ENCODE measurements around the gene DOCK6. TPM values are rescaled to one million over a fixed set of nuclear protein-coding genes. Genes with fewer than 3 reads are reported as not detected.

DOCK6 gene
- total and polyA plus RNA-seq, 7 experiments from 2014 or later = 0.73 to 5.2 (median 1.5) TPM; not detected in 4

DNA sequence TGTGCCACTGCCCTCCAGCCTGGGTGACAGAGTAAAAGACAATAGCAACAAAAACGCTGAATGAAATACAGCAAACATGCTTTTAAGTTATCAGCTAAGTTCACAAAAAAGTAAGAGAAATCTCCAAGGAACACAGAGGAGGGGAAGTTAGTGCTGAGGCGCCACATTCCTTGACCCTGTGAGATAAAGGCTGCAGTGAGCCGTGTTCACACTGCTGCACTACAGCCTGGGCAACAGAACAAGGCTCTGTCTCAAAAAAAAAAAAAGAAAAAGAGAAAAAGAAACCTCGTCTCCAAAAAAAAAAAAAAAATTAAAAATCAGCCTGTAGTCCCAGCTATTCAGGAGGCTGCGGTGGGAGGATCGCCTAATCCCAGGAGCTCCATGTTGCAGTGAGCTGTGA is 16.3 kb upstream of the DOCK6 start:
- no peak for DNase-seq
- intact Hi-C loops (cut with micrococcal nuclease) = no loop called here
- Mint-ChIP-seq H3K9me3 (peaks cover 0 to 38% (median 10%) of the 10 kb centered on the region in 11 donors), H3K36me3 (peaks cover 0 to 3% (median 0%) of the 10 kb centered on the region in 5 donors), H3K4me3 (no peak overlapping the region), H3K27ac (no peak overlapping the region), H3K4me1 (peaks cover 6 to 22% (median 13%) of the 10 kb centered on the region in 7 donors), H3K27me3 (peaks cover 26 to 73% (median 29%) of the 10 kb centered on the region in 5 donors)
- H3K9me3 ChIP-seq (ENCODE audit: control insufficient read depth in 2 of 3, low read length in 3 of 3) = peaks cover 0 to 24% (median 0%) of the 10 kb centered on the region in 3 experiments
- no peak for ATAC-seq
- H3K36me3 ChIP-seq (ENCODE audit: control insufficient read depth in 2 of 3, insufficient read depth in 3 of 3, low read length in 3 of 3) = no peaks in the 10 kb centered on the region
- H3K4me1 ChIP-seq (ENCODE audit: control insufficient read depth in 2 of 2, insufficient read depth in 2 of 2, low read length in 2 of 2) = peaks cover 10 to 18% of the 10 kb centered on the region in 2 donors
- no peak overlapping the region for H3K4me3 ChIP-seq (ENCODE audit: low read length)
- POLR2A ChIA-PET = interaction anchor here (0.6 kb wide), 1 partner anchor 155 kb away, joined by 3 read pairs; no protein-coding TSS in a partner anchor
- no peaks in the 10 kb centered on the region for H3K27me3 ChIP-seq (ENCODE audit: control insufficient read depth in 2 of 2, insufficient read depth in 2 of 2, low read length in 2 of 2)
- H3K27ac ChIP-seq (ENCODE audit: low read depth, low read length) = no peak overlapping the region
- CTCF ChIA-PET = no interaction called here

DNA sequence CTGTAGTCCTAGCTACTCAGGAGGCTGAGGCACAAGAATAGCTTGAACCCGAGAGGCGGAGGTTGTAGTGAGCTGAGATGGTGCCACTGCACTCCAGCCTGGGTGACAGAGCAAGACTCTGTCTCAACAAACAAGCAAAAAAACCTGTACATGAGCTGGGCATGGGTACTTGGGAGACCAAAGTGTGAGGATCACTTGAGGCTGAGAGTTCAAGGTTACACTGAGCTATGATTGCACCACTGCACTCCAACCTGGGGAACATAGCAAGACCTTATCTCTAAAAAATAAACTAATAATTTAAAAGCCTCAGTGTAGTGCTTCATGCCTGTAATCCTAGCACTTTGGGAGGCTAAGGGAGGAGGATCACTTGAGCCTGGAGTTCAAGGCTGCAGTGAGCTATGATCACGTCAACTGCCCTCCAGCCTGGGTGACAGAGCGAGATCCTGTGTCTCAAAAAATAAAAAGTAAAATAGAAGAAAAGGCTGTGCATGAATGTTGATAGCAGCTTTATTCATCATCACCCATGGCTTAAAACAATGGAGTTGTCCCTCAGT is 12.3 kb upstream of the DOCK6 start:
- ATAC-seq (no peak), DNase-seq (no peak)
- ChIA-PET CTCF (interaction anchor here (0.6 kb wide), 1 partner anchor 18 kb away, joined by 4 read pairs; no protein-coding TSS in a partner anchor), POLR2A (no interaction called here)
- no peaks in the 10 kb centered on the region for H3K36me3 ChIP-seq (ENCODE audit: control insufficient read depth in 2 of 3, insufficient read depth in 3 of 3, low read length in 3 of 3)
- Mint-ChIP-seq H3K9me3 (peaks cover 0 to 22% (median 9%) of the 10 kb centered on the region in 11 donors), H3K27ac (no peak overlapping the region), H3K27me3 (peaks cover 20 to 68% (median 27%) of the 10 kb centered on the region in 5 donors), H3K4me1 (peaks cover 4 to 10% (median 5%) of the 10 kb centered on the region in 7 donors), H3K36me3 (peaks cover 0 to 3% (median 0%) of the 10 kb centered on the region in 5 donors), H3K4me3 (no peak overlapping the region)
- H3K4me3 ChIP-seq (ENCODE audit: low read length) = no peak overlapping the region
- H3K27me3 ChIP-seq (ENCODE audit: control insufficient read depth in 2 of 2, insufficient read depth in 2 of 2, low read length in 2 of 2) = no peaks in the 10 kb centered on the region
- intact Hi-C loops (cut with micrococcal nuclease) = no loop called here
- H3K4me1 ChIP-seq (ENCODE audit: control insufficient read depth in 2 of 2, insufficient read depth in 2 of 2, low read length in 2 of 2) = peaks cover 6% of the 10 kb centered on the region in 2 donors
- no peak overlapping the region for H3K27ac ChIP-seq (ENCODE audit: low read depth, low read length)
- peaks cover 0 to 20% (median 0%) of the 10 kb centered on the region in 3 experiments for H3K9me3 ChIP-seq (ENCODE audit: control insufficient read depth in 2 of 3, low read length in 3 of 3)

DNA sequence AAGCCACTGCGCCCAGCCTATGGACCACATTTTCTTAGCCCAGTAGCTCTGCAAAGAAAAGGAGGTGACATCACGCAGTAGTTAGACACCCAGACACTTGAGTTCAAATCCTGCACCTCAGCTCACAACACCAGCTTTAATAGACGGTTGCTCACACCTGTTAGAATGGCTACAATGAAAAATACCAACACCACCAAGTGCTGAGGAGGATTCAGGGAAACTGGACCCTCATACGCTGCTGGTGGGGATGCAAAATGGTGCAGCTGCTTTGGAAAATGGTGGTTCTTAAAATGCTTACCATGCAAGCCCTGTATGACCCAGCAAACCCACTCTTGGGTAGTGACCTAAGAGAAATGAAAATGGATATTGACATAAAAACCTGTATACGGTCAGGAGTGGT is 11.7 kb upstream of the DOCK6 start:
- no peak overlapping the region for H3K4me3 Mint-ChIP-seq
- ChIA-PET CTCF (interaction anchor here (0.6 kb wide), 1 partner anchor 19 kb away, joined by 4 read pairs; no protein-coding TSS in a partner anchor), POLR2A (no interaction called here)
- Histone ChIP-seq H3K4me3 (ENCODE audit: low read length) (no peak overlapping the region), H3K36me3 (ENCODE audit: control insufficient read depth in 2 of 3, insufficient read depth in 3 of 3, low read length in 3 of 3) (no peaks in the 10 kb centered on the region), H3K27me3 (ENCODE audit: control insufficient read depth in 2 of 2, insufficient read depth in 2 of 2, low read length in 2 of 2) (no peaks in the 10 kb centered on the region), H3K4me1 (ENCODE audit: control insufficient read depth in 2 of 2, insufficient read depth in 2 of 2, low read length in 2 of 2) (peaks cover 0 to under 1% of the 10 kb centered on the region in 2 donors), H3K27ac (ENCODE audit: low read depth, low read length) (no peak overlapping the region), H3K9me3 (ENCODE audit: control insufficient read depth in 2 of 3, low read length in 3 of 3) (peaks cover 0 to 14% (median 0%) of the 10 kb centered on the region in 3 experiments)
- ATAC-seq (no peak), DNase-seq (no peak)
- intact Hi-C loops (cut with micrococcal nuclease) = no loop called here
- peaks cover 0 to 5% (median 0%) of the 10 kb centered on the region in 7 donors for H3K4me1 Mint-ChIP-seq
- peaks cover 0 to 3% (median 0%) of the 10 kb centered on the region in 5 donors for H3K36me3 Mint-ChIP-seq
- H3K27me3 Mint-ChIP-seq = peaks cover 26 to 70% (median 32%) of the 10 kb centered on the region in 5 donors
- H3K27ac Mint-ChIP-seq = no peak overlapping the region
- peaks cover 0 to 17% (median 7%) of the 10 kb centered on the region in 11 donors for H3K9me3 Mint-ChIP-seq

DNA sequence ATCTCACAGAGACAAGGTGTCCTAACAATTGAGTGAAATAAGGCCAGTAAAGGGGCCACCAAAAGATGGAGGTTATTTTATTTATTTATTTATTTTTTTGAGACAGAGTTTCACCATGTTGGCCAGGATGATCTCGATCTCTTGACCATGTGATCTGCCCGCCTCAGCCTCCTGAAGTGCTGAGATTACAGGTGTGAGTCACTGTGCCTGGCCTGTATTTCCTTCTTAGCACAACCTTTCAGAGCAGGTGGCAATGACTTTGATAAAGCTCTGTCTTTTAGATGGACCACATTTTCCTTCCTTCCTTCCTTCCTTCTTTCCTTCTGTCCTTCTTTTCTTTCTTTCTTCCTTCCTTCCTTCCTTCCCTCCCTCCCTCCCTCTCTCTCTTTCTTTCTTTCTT is 11.0 kb upstream of the DOCK6 start:
- peaks cover 0 to 5% (median 0%) of the 10 kb centered on the region in 7 donors for H3K4me1 Mint-ChIP-seq
- H3K36me3 Mint-ChIP-seq = peaks cover 0 to 3% (median 0%) of the 10 kb centered on the region in 5 donors
- CTCF ChIA-PET = no interaction called here
- Histone ChIP-seq H3K9me3 (ENCODE audit: control insufficient read depth in 2 of 3, low read length in 3 of 3) (peaks cover 0 to 7% (median 0%) of the 10 kb centered on the region in 3 experiments), H3K4me1 (ENCODE audit: control insufficient read depth in 2 of 2, insufficient read depth in 2 of 2, low read length in 2 of 2) (no peaks in the 10 kb centered on the region), H3K4me3 (ENCODE audit: low read length) (no peak overlapping the region), H3K27ac (ENCODE audit: low read depth, low read length) (no peak overlapping the region), H3K36me3 (ENCODE audit: control insufficient read depth in 2 of 3, insufficient read depth in 3 of 3, low read length in 3 of 3) (no peaks in the 10 kb centered on the region), H3K27me3 (ENCODE audit: control insufficient read depth in 2 of 2, insufficient read depth in 2 of 2, low read length in 2 of 2) (no peaks in the 10 kb centered on the region)
- DNase-seq = no peak
- H3K27me3 Mint-ChIP-seq = peaks cover 32 to 73% (median 37%) of the 10 kb centered on the region in 5 donors
- intact Hi-C loops (cut with micrococcal nuclease) = no loop called here
- H3K9me3 Mint-ChIP-seq = peaks cover 0 to 12% (median 5%) of the 10 kb centered on the region in 11 donors
- no peak for ATAC-seq
- peak overlapping the region in 1 of 9 donors; percentile 65 for H3K27ac Mint-ChIP-seq
- H3K4me3 Mint-ChIP-seq = no peak overlapping the region
- POLR2A ChIA-PET = no interaction called here

DNA sequence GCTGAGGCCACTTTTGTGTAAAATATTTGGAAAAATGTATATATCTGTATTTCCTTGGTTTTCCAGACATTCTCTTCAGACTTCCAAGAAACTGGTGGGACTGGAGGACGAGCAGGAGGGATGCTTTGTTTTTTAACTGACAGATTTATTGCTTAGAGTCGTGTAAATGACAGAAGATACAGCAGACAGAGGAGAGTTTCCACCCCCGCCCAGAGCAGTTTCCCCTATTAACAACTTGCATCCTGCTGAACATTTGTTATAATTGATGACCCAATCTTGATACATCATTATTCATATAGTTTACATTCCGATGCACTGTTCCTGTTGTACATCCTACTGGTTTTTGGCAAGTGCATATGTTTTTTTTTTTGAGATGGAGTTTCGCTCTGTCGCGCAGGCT is 7.1 kb upstream of the DOCK6 start:
- peaks cover 42 to 86% (median 54%) of the 10 kb centered on the region in 5 donors for H3K27me3 Mint-ChIP-seq

DNA sequence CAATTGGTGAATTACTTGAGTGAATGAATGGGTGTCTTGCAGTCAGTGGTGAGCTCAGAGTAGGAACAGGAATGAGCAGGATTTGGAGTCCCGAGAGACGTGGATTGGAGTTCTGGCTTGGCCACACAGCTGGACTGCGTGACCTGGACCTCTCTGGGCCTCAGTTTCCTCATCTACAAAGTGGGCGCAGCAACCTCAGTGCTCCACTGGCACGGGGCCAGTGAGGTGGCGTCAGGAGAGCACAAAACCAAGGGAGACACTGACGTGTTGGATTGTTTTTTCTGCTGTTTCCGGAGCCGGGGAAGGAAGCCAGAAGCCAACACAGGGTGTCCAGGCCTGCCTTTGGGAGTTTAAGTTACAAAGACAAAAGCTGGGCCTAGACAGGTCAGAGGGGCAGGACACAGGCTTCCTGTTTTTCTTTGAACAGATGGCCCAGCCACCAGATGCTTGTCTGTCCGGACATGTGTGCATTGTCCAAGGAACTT is 6.5 kb upstream of the DOCK6 start:
- no peaks in the 10 kb centered on the region for H3K36me3 ChIP-seq (ENCODE audit: control insufficient read depth in 2 of 3, insufficient read depth in 3 of 3, low read length in 3 of 3)
- no peak overlapping the region for H3K4me3 ChIP-seq (ENCODE audit: low read length)
- DNase-seq = no peak
- ATAC-seq = no peak
- POLR2A ChIA-PET = interaction anchor here (0.6 kb wide), 1 partner anchor 69 kb away, joined by 4 read pairs; no protein-coding TSS in a partner anchor
- Mint-ChIP-seq H3K4me1 (peaks cover 0 to 5% (median 0%) of the 10 kb centered on the region in 7 donors), H3K27me3 (peaks cover 46 to 84% (median 59%) of the 10 kb centered on the region in 5 donors), H3K9me3 (peaks cover 0 to 1% (median 0%) of the 10 kb centered on the region in 11 donors), H3K27ac (peak overlapping the region in 1 of 9 donors; percentile 62), H3K4me3 (no peak overlapping the region), H3K36me3 (no peaks in the 10 kb centered on the region)
- no peaks in the 10 kb centered on the region for H3K4me1 ChIP-seq (ENCODE audit: control insufficient read depth in 2 of 2, insufficient read depth in 2 of 2, low read length in 2 of 2)
- no peak overlapping the region for H3K27ac ChIP-seq (ENCODE audit: low read depth, low read length)
- peaks cover 0 to 4% of the 10 kb centered on the region in 2 donors for H3K27me3 ChIP-seq (ENCODE audit: control insufficient read depth in 2 of 2, insufficient read depth in 2 of 2, low read length in 2 of 2)
- intact Hi-C loops (cut with micrococcal nuclease) = no loop called here
- no peaks in the 10 kb centered on the region for H3K9me3 ChIP-seq (ENCODE audit: control insufficient read depth in 2 of 3, low read length in 3 of 3)
- CTCF ChIA-PET = no interaction called here

More for the DNA sequence above, 7.1 kb upstream of the DOCK6 start:
- Mint-ChIP-seq H3K4me3 (no peak overlapping the region), H3K36me3 (no peaks in the 10 kb centered on the region), H3K4me1 (peaks cover 0 to 5% (median 0%) of the 10 kb centered on the region in 7 donors), H3K9me3 (peaks cover 0 to 1% (median 0%) of the 10 kb centered on the region in 11 donors), H3K27ac (no peak overlapping the region)
- DNase-seq = no peak
- no peaks in the 10 kb centered on the region for H3K4me1 ChIP-seq (ENCODE audit: control insufficient read depth in 2 of 2, insufficient read depth in 2 of 2, low read length in 2 of 2)
- H3K36me3 ChIP-seq (ENCODE audit: control insufficient read depth in 2 of 3, insufficient read depth in 3 of 3, low read length in 3 of 3) = no peaks in the 10 kb centered on the region
- POLR2A ChIA-PET = no interaction called here
- no peak overlapping the region for H3K27ac ChIP-seq (ENCODE audit: low read depth, low read length)
- H3K9me3 ChIP-seq (ENCODE audit: control insufficient read depth in 2 of 3, low read length in 3 of 3) = no peaks in the 10 kb centered on the region
- intact Hi-C loops (cut with micrococcal nuclease) = no loop called here
- H3K4me3 ChIP-seq (ENCODE audit: low read length) = no peak overlapping the region
- CTCF ChIA-PET = no interaction called here
- H3K27me3 ChIP-seq (ENCODE audit: control insufficient read depth in 2 of 2, insufficient read depth in 2 of 2, low read length in 2 of 2) = peaks cover 0 to 1% of the 10 kb centered on the region in 2 donors
- ATAC-seq = no peak

All from naive thymus-derived CD4-positive, alpha-beta T cell (primary cell).